Neutrophil (primary cell): ENCODE results near the gene FAM76A.

Experiments
- H3K27ac ChIP-seq: fragments of 200-600 bp; sonication (generic); 2 replicates; pipeline ENCODE4 v1.5.1; 2016; ENCODE audit warnings: mild to moderate bottlenecking, moderate library complexity
- H3K27me3 ChIP-seq: fragments of 200-600 bp; sonication (generic); 2 replicates; pipeline ENCODE4 v1.6.0; 2016; ENCODE audit warnings: mild to moderate bottlenecking
- H3K36me3 ChIP-seq: fragments of 200-600 bp; sonication (generic); 2 replicates; pipeline ENCODE4 v1.5.1; 2017
- H3K4me1 ChIP-seq, 2 experiments: fragments of 200-600 bp in 1 of 2; sonication (generic) in 1 of 2; 1 replicate in 1 of 2; 2 replicates in 1 of 2; pipeline versions ENCODE4 v1.5.1 to v1.6.1; 2013 to 2016; ENCODE audit warnings: low read depth in 1 of 2, low read length in 1 of 2, mild to moderate bottlenecking in 1 of 2, moderate library complexity in 1 of 2; ENCODE audit not compliant: control insufficient read depth in 1 of 2, insufficient read depth in 1 of 2
- H3K4me3 ChIP-seq, 2 experiments: fragments of 200-600 bp in 1 of 2; sonication (generic) in 1 of 2; 1 replicate in 1 of 2; 2 replicates in 1 of 2; pipeline ENCODE4 v1.5.1; 2013 to 2016; ENCODE audit warnings: low read depth in 1 of 2, low read length in 1 of 2, mild to moderate bottlenecking in 1 of 2, moderate library complexity in 1 of 2
- H3K9me3 ChIP-seq: fragments of 200-600 bp; sonication (generic); 2 replicates; pipeline ENCODE4 v1.5.1; 2016
- CTCF ChIP-seq: fragments of 200-600 bp; sonication (generic); IDR thresholded peaks from 2 replicates; pipeline ENCODE4 v1.5.1; 2016; ENCODE audit warnings: antibody characterized with exemption

The FAM76A gene

GRCh38 chr1:27755865-27756264 is 30.1 kb downstream of the FAM76A start:
- no peaks in the 10 kb centered on the region for H3K27me3 ChIP-seq
- no peaks in the 10 kb centered on the region for H3K4me1 ChIP-seq
- no peak overlapping the region for H3K4me3 ChIP-seq
- no peaks in the 10 kb centered on the region for H3K9me3 ChIP-seq
- no peak overlapping the region for H3K27ac ChIP-seq
- H3K36me3 ChIP-seq, result peaks cover 52% of the 10 kb centered on the region
- TF ChIP-seq CTCF, result no peak

GRCh38 chr1:27759236-27759635 is 33.5 kb downstream of the FAM76A start:
- Histone ChIP-seq H3K4me3 (no peak overlapping the region), H3K4me1 (no peaks in the 10 kb centered on the region), H3K27me3 (no peaks in the 10 kb centered on the region), H3K9me3 (no peaks in the 10 kb centered on the region), H3K27ac (no peak overlapping the region), H3K36me3 (peaks cover 56% of the 10 kb centered on the region)
- no peak for TF ChIP-seq CTCF

GRCh38 chr1:27760426-27760825 is 34.7 kb downstream of the FAM76A start:
- peaks cover 46% of the 10 kb centered on the region for H3K36me3 ChIP-seq
- H3K27ac ChIP-seq, result no peak overlapping the region

GRCh38 chr1:27762033-27762432 is 36.3 kb downstream of the FAM76A start:
- Histone ChIP-seq H3K36me3 (peaks cover 32% of the 10 kb centered on the region), H3K9me3 (no peaks in the 10 kb centered on the region), H3K4me1 (no peaks in the 10 kb centered on the region), H3K27me3 (no peaks in the 10 kb centered on the region), H3K27ac (no peak overlapping the region), H3K4me3 (no peak overlapping the region)
- no peak for TF ChIP-seq CTCF

More at GRCh38 chr1:27760426-27760825, 34.7 kb downstream of the FAM76A start:
- Histone ChIP-seq H3K4me1 (no peaks in the 10 kb centered on the region), H3K27me3 (no peaks in the 10 kb centered on the region), H3K4me3 (no peak overlapping the region), H3K9me3 (no peaks in the 10 kb centered on the region)
- TF ChIP-seq CTCF, result no peak

- Histone ChIP-seq H3K4me3 (no peak overlapping the region), H3K27ac (no peak overlapping the region), H3K27me3 (no peaks in the 10 kb centered on the region), H3K36me3 (peaks cover 27% of the 10 kb centered on the region), H3K4me1 (no peaks in the 10 kb centered on the region), H3K9me3 (no peaks in the 10 kb centered on the region)
- TF ChIP-seq CTCF, result no peak
These were observed 37.6 kb downstream of the FAM76A start for GRCh38 chr1:27763358-27763757.

- Histone ChIP-seq H3K4me1 (peaks cover 18 to 23% of the 10 kb centered on the region in 2 experiments), H3K36me3 (no peaks in the 10 kb centered on the region), H3K27ac (no peak overlapping the region), H3K9me3 (no peaks in the 10 kb centered on the region), H3K4me3 (no peak overlapping the region), H3K27me3 (no peaks in the 10 kb centered on the region)
- no peak for TF ChIP-seq CTCF
These were observed 44.6 kb downstream of the FAM76A start for GRCh38 chr1:27770293-27770830.
